H1 (cell line): ENCODE data around the gene TMCC1. TPM values are rescaled to one million over a fixed set of nuclear protein-coding genes. Genes with fewer than 3 reads are reported as not detected.

Source experiments
- BRCA1 ChIP-seq: IDR thresholded peaks from 2 replicates; pipeline ENCODE4 v1.6.1; 2012; ENCODE audit warnings: low read depth, low read length, improper control_type of control experiment
- EP300 ChIP-seq, 2 experiments: IDR thresholded peaks; 1 replicate in 1 of 2; 2 replicates in 1 of 2; pipeline ENCODE4 v1.6.1; 2011 to 2012; ENCODE audit warnings: low read depth in 2 of 2, low read length in 2 of 2, mild to moderate bottlenecking in 2 of 2, borderline replicate concordance in 1 of 2, inconsistent platforms in 1 of 2, moderate library complexity in 1 of 2
- HDAC6 ChIP-seq: IDR thresholded peaks from one replicate; pipeline ENCODE4 v1.7.1; 2012; ENCODE audit warnings: low read depth, mild to moderate bottlenecking, inconsistent platforms, low read length, moderate library complexity
- POLR2A ChIP-seq, 2 experiments: IDR thresholded peaks; 1 replicate in 1 of 2; 2 replicates in 1 of 2; pipeline ENCODE4 v1.6.1; 2011; ENCODE audit warnings: low read depth in 2 of 2, low read length in 2 of 2, mild to moderate bottlenecking in 2 of 2; ENCODE audit errors: control extremely low read depth in 1 of 2
- RNF2 ChIP-seq: fragments of 200-900, 300-1000 bp; sonication (generic); IDR thresholded peaks from 2 replicates; pipeline ENCODE4 v1.7.1; 2016; ENCODE audit warnings: borderline replicate concordance, low read depth, mild to moderate bottlenecking, antibody characterized with exemption, low read length; ENCODE audit not compliant: poor library complexity, severe bottlenecking; ENCODE audit errors: missing control alignments
- SAP30 ChIP-seq: fragments of 300-600 bp; sonication (generic); IDR thresholded peaks from 2 replicates; pipeline ENCODE4 v1.7.1; 2012; ENCODE audit warnings: low read length, moderate library complexity, mild to moderate bottlenecking, inconsistent platforms; ENCODE audit not compliant: insufficient read depth, insufficient replicate concordance
- SP2 ChIP-seq: IDR thresholded peaks from 2 replicates; pipeline ENCODE4 v1.6.1; 2012; ENCODE audit warnings: mild to moderate bottlenecking, low read length, inconsistent platforms
- polyA plus RNA-seq, 7 experiments: library from polyadenylated mRNA; depleted of rRNA in 3 of 7; stranded (reverse) in 5 of 7; unstranded in 2 of 7; fragments of >200 nt in 5 of 7; fragments of 200-250 nt in 2 of 7; gene quantifications; 1 replicate in 5 of 7; 2 replicates in 1 of 7; 4 replicates in 1 of 7; pipeline versions ENCODE4 v1.2.1 to v1.2.3, GENCODE V29; 2011 to 2013; ENCODE audit warnings: missing spikeins in 2 of 7, mixed read lengths in 2 of 7
- total RNA-seq: library from RNA; stranded (reverse); fragmentation: NEBNext Ultra II Directional; extraction: Animal tissue kit (Norgen Biotek cat#: 25700); gene quantifications from 2 replicates; pipeline ENCODE4 v1.2.1, GENCODE V29; 2021
- TF ChIP-seq, protein P1 (sequence below), 3 experiments: IDR thresholded peaks; 1 replicate in 2 of 3; 2 replicates in 1 of 3; pipeline versions ENCODE4 v1.5.1 to v1.6.1; 2011; ENCODE audit warnings: low read length in 3 of 3, mild to moderate bottlenecking in 3 of 3, inconsistent platforms in 2 of 3, low read depth in 1 of 3, moderate library complexity in 1 of 3; ENCODE audit not compliant: insufficient read depth in 1 of 3; ENCODE audit errors: control extremely low read depth in 1 of 3
- TF ChIP-seq, protein P2 (sequence below): IDR thresholded peaks from 2 replicates; pipeline ENCODE4 v1.6.1; 2012; ENCODE audit warnings: low read length, inconsistent platforms

The TMCC1 gene
- total and polyA plus RNA-seq, 2 of the 8 experiments (the other 6 are each of a cell fraction or from before 2014, with no cell fraction given): 10.4 to 27.1 TPM

- TF ChIP-seq RNF2 (no peak), POLR2A (IDR thresholded peaks at IDR 0.05; ENCODE audit: control extremely low read depth in 1 of 2, low read depth in 2 of 2, low read length in 2 of 2) (no peak), HDAC6 (no peak), EP300 (IDR thresholded peaks at IDR 0.05; ENCODE audit: borderline replicate concordance in 1 of 2, low read depth in 2 of 2, low read length in 2 of 2) (no peak), SAP30 (no peak), BRCA1 (no peak), SP2 (no peak)
- TF ChIP-seq, protein P1, sequence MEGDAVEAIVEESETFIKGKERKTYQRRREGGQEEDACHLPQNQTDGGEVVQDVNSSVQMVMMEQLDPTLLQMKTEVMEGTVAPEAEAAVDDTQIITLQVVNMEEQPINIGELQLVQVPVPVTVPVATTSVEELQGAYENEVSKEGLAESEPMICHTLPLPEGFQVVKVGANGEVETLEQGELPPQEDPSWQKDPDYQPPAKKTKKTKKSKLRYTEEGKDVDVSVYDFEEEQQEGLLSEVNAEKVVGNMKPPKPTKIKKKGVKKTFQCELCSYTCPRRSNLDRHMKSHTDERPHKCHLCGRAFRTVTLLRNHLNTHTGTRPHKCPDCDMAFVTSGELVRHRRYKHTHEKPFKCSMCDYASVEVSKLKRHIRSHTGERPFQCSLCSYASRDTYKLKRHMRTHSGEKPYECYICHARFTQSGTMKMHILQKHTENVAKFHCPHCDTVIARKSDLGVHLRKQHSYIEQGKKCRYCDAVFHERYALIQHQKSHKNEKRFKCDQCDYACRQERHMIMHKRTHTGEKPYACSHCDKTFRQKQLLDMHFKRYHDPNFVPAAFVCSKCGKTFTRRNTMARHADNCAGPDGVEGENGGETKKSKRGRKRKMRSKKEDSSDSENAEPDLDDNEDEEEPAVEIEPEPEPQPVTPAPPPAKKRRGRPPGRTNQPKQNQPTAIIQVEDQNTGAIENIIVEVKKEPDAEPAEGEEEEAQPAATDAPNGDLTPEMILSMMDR (IDR thresholded peaks at IDR 0.05; ENCODE audit: control extremely low read depth in 1 of 3, insufficient read depth in 1 of 3, low read depth in 1 of 3, low read length in 3 of 3): no peak
- TF ChIP-seq, protein P2, sequence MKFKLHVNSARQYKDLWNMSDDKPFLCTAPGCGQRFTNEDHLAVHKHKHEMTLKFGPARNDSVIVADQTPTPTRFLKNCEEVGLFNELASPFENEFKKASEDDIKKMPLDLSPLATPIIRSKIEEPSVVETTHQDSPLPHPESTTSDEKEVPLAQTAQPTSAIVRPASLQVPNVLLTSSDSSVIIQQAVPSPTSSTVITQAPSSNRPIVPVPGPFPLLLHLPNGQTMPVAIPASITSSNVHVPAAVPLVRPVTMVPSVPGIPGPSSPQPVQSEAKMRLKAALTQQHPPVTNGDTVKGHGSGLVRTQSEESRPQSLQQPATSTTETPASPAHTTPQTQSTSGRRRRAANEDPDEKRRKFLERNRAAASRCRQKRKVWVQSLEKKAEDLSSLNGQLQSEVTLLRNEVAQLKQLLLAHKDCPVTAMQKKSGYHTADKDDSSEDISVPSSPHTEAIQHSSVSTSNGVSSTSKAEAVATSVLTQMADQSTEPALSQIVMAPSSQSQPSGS: no peak
Observed at GRCh38 chr3:129702934-129703712, 190.4 kb downstream of the TMCC1 start (continued).
